Measurements from ENCODE around the gene HOMER2. TPM values are rescaled to one million over a fixed set of nuclear protein-coding genes. Genes with fewer than 3 reads are reported as not detected.

Gene HOMER2
- total RNA-seq, 1 experiment from 2014 or later, result 22.6 TPM

GRCh38 chr15:82878325-82878724 lies 74.2 kb downstream of the HOMER2 start:
- Histone ChIP-seq H4K20me1 (ENCODE audit: low read length) (no peaks in the 10 kb centered on the region), H3K4me2 (ENCODE audit: low read length) (no peak overlapping the region), H3K9me2 (replicated peaks; ENCODE audit: low read length) (no peaks in the 10 kb centered on the region), H3K4me3 (ENCODE audit: low read length) (no peak overlapping the region), H3F3A (ENCODE audit: low read length, unreplicated experiment) (peaks cover 6% of the 10 kb centered on the region), H3K79me2 (ENCODE audit: low read length) (no peaks in the 10 kb centered on the region), H3K27me3 (ENCODE audit: low read length) (no peaks in the 10 kb centered on the region), H3K9ac (ENCODE audit: low read length) (no peak overlapping the region), H3K36me3 (ENCODE audit: low read depth, low read length) (no peaks in the 10 kb centered on the region), H3K4me1 (ENCODE audit: insufficient read depth, low read length) (peaks cover 18% of the 10 kb centered on the region), H3K27ac (ENCODE audit: low read length) (no peak overlapping the region), H3K9me3 (ENCODE audit: low read length) (no peaks in the 10 kb centered on the region), H2AFZ (ENCODE audit: low read length) (no peak overlapping the region)
- ATAC-seq (no peak), DNase-seq (no peak)
- CTCF ChIA-PET, result no interaction called here
- intact Hi-C loops (cut with micrococcal nuclease), result no loop called here
- POLR2A ChIA-PET (ENCODE audit: unreplicated experiment), result no interaction called here
- TF ChIP-seq EZH2phosphoT487 (IDR thresholded peaks at IDR 0.05; ENCODE audit: borderline replicate concordance, low read length) (no peak), EZH2 (IDR thresholded peaks at IDR 0.05; ENCODE audit: low read length, unreplicated experiment) (no peak), CTCF (conservative IDR thresholded peaks at IDR 0.05; ENCODE audit: low read depth, low read length) (no peak)
- BruUV-seq (replicated peaks), result no TSS peak

- POLR2A ChIA-PET (ENCODE audit: unreplicated experiment), result no interaction called here
- DNase-seq (no peak), ATAC-seq (no peak)
- Histone ChIP-seq H3K36me3 (ENCODE audit: low read depth, low read length) (no peaks in the 10 kb centered on the region), H3K9me3 (ENCODE audit: low read length) (no peaks in the 10 kb centered on the region), H3K79me2 (ENCODE audit: low read length) (no peaks in the 10 kb centered on the region), H3K27ac (ENCODE audit: low read length) (no peak overlapping the region), H3K4me3 (ENCODE audit: low read length) (no peak overlapping the region), H4K20me1 (ENCODE audit: low read length) (no peaks in the 10 kb centered on the region), H3K4me1 (ENCODE audit: insufficient read depth, low read length) (peaks cover 18% of the 10 kb centered on the region), H2AFZ (ENCODE audit: low read length) (no peak overlapping the region), H3K27me3 (ENCODE audit: low read length) (no peaks in the 10 kb centered on the region), H3K9ac (ENCODE audit: low read length) (no peak overlapping the region), H3K9me2 (replicated peaks; ENCODE audit: low read length) (no peaks in the 10 kb centered on the region), H3K4me2 (ENCODE audit: low read length) (no peak overlapping the region), H3F3A (ENCODE audit: low read length, unreplicated experiment) (peaks cover 6% of the 10 kb centered on the region)
- CTCF ChIA-PET, result no interaction called here
- no peak for TF ChIP-seq EZH2 (IDR thresholded peaks at IDR 0.05; ENCODE audit: low read length, unreplicated experiment)
- TF ChIP-seq EZH2phosphoT487 (IDR thresholded peaks at IDR 0.05; ENCODE audit: borderline replicate concordance, low read length), result no peak
- no peak for TF ChIP-seq CTCF (conservative IDR thresholded peaks at IDR 0.05; ENCODE audit: low read depth, low read length)
- intact Hi-C loops (cut with micrococcal nuclease), result no loop called here
- no TSS peak for BruUV-seq (replicated peaks)
These were observed 74.7 kb downstream of the HOMER2 start for GRCh38 chr15:82877825-82878224.

GRCh38 chr15:82875411-82876003 lies 77.0 kb downstream of the HOMER2 start:
- Histone ChIP-seq H3K36me3 (ENCODE audit: low read depth, low read length) (no peaks in the 10 kb centered on the region), H3K27ac (ENCODE audit: low read length) (peak overlapping the region; percentile 77), H4K20me1 (ENCODE audit: low read length) (no peaks in the 10 kb centered on the region), H3K9me2 (replicated peaks; ENCODE audit: low read length) (no peaks in the 10 kb centered on the region), H3K27me3 (ENCODE audit: low read length) (no peaks in the 10 kb centered on the region), H3K9ac (ENCODE audit: low read length) (peak overlapping the region; percentile 14; the same call in 1 of the 2 replicates), H3K4me3 (ENCODE audit: low read length) (peak overlapping the region; percentile 19; the same call in 1 of the 2 replicates), H2AFZ (ENCODE audit: low read length) (peak overlapping the region; percentile 58), H3K9me3 (ENCODE audit: low read length) (no peaks in the 10 kb centered on the region), H3K4me1 (ENCODE audit: insufficient read depth, low read length) (peaks cover 18% of the 10 kb centered on the region), H3K4me2 (ENCODE audit: low read length) (peak overlapping the region; percentile 60), H3K79me2 (ENCODE audit: low read length) (no peaks in the 10 kb centered on the region), H3F3A (ENCODE audit: low read length, unreplicated experiment) (peaks cover 6% of the 10 kb centered on the region)
- peak; percentile 99 for ATAC-seq
- TF ChIP-seq CTCF (conservative IDR thresholded peaks at IDR 0.05; ENCODE audit: low read depth, low read length), result no peak
- TF ChIP-seq EZH2 (IDR thresholded peaks at IDR 0.05; ENCODE audit: low read length, unreplicated experiment), result no peak
- no peak for TF ChIP-seq EZH2phosphoT487 (IDR thresholded peaks at IDR 0.05; ENCODE audit: borderline replicate concordance, low read length)
- no TSS peak for BruUV-seq (replicated peaks)
- ChIA-PET POLR2A (ENCODE audit: unreplicated experiment) (no interaction called here), CTCF (no interaction called here)
- DNase-seq, result peak; percentile 85
- intact Hi-C loops (cut with micrococcal nuclease), result no loop called here

Data from PC-3 (cell line).